ENCODE data around the gene LPIN1.

LPIN1 gene

GRCh38 chr2:11765501-11765900, 19.1 kb downstream of the LPIN1 start:
- DNase-seq, result no peak

GRCh38 chr2:11766016-11766415, 19.6 kb downstream of the LPIN1 start:
- DNase-seq, result no peak

DNA sequence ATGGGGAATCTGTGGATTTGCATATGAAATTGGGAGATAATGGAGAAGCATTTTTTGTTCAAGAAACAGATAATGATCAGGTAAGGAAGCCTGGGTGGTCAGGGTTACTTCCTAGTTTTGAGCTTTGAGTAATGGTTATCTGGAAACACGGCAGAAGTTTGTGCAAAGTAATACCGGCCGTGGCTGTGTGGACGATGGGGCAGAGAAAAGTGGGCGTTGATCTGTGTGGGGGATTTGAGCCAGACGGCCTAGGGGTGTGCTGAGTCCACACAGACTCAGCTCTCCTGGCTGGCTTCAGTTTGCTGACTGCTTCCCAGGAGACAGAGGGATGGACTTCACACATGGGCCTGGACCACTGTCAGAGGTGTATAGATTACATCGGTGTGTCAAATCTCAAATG, 21.3 kb downstream of the LPIN1 start:
- no peak for DNase-seq

- DNase-seq, result no peak
Observed at GRCh38 chr2:11768946-11769345, 22.5 kb downstream of the LPIN1 start.

DNA sequence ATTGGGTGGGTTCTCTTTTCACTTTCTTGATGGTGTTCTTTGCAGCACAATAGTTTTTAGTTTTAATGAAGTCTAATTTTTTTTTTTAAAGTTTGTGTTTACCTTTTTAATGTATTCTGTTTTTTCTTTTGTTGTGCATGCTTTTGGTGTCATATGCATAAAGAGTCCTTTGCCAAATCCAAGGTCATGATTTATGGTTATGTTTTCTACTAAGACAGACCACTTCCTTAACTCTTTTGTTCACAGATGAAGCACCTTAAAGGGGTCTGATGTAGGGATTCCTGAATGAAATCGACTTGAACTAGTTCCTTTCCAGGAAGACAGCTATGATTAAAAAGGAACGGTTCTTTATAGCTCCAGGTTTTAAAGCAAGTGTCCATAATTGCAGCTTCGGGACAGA, 23.1 kb downstream of the LPIN1 start:
- DNase-seq, result no peak

DNA sequence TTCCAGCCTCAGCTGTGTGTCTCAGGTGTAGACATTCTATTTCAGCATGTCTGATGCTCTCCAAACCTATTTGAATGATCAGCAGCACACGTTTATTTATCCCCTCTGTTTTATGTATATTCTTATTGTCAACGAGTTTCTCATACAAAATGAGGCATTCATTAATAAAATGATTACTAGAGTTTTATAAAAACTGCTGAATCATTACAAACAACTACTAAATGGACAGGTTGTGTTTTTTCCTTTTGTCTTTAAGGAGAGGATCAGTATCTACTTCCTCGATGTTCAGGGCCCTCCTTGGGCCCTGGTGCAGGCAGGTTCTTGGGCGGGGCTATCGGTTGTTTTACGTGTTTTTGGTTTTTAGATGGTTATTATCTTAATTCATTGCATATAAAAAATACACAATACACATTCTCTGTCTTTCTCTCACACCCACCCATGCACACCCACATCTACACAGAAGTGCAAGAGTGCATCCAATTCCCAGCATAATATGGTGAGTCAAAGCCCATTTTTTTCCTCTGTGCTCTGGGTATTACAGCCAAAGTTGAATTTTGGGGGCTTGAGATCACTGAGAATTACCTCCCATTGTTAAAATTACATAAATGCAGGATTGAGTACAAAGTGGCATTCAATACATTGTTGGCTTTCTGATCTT, 24.2 kb downstream of the LPIN1 start:
- DNase-seq, result no peak

GRCh38 chr2:11771971-11772615, 25.7 kb downstream of the LPIN1 start:
- DNase-seq, result no peak

DNA sequence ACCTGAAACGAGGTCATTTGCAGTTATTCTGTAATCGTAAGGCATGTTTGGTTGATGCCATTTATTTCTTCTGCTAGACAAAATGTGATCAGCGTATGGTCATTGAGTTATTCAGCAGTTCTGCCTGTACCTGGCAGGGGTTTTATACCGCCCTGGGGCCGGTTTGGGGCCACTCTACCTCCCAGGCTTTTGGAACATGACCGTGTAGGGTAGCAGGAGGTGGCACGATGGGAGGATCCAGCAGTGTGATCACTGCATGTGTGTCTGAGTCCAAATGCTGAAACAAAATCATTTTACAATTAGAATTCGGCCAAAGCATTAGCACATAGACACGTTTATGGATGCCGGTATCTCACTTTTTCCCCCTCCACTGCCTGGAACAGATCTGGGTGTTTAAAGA, 26.7 kb downstream of the LPIN1 start:
- DNase-seq, result no peak

- DNase-seq, result no peak
Observed at GRCh38 chr2:11773747-11774525, 27.5 kb downstream of the LPIN1 start.

GRCh38 chr2:11774600-11774999, 28.2 kb downstream of the LPIN1 start:
- no peak for DNase-seq

DNA sequence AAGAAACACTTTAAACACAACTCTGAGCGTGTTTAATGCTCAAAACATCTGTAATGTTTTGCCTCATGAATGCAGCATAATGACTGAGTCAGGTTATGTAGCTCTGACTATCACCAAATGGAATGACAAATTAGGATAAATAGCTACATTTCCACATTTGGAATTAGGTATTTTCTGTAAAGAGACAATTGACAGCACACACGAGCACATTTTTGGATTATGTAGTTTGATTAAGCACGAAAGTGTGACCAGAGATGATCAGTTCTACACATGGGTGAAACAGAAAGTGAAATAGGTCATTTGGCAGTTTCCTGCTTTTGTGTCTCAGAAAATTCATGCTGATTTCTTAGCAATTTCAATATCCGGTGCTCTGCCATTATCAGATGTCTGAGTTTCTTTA, 29.0 kb downstream of the LPIN1 start:
- DNase-seq, result no peak

DNA sequence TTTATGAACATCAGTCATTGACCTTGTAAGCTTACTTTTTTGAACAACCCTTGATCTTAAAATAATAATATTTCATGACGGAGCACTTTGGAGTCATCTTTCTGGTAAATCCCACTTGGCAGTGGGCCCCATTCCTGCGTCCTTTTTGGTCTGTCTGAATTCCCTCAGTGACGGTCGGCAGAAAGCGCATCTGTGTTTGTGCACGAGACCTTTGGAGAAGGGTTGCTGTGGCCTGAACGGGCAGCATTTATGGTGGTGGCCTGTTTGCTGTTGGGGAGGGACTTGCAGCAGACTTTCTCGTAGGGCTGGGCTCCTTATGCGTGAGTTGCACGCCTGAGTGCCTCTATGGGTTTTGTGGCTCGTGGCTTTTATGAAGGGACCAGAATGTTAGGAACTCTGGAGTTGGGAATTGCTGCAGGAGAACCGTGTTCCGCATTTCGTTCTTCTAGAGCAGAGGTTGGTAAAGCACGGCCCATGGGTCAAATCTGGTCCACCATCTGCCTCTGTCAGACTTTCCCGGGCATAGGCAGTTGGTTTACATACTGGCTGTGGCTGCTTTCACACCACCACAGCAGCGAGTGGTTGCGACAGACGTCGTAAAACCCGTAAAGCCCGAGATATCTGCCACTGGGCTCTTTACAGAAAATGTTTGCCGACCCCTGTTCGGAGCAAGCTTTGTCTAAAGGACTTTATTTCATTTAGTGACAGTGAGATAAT, 30.8 kb downstream of the LPIN1 start:
- DNase-seq, result no peak

DNA sequence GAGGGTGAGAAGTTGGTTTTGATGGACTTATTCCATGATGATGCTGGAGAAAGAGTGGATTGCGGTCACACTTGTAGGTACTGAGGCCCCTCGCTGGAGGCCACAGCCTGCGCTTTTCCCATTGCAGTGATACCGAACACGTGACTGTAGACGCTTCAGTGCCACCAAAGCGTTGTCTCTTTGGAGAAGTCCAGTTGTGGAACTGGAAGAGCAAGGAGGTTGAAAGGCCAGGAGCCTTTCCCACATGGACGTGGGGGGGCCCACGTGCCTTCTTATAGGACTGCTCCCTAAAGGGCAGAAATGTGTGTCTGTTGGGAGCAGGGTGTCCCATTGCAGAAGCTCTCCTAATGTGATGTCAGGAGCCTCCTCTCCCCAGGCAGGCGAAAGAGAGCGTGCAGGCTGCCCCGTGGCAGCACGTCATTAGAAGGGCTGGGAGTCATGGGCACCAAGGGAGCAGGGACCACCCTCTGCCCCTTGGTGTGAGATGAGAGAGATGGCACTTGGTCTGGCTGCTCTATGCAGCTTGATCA, 31.5 kb downstream of the LPIN1 start:
- DNase-seq, result no peak

DNA sequence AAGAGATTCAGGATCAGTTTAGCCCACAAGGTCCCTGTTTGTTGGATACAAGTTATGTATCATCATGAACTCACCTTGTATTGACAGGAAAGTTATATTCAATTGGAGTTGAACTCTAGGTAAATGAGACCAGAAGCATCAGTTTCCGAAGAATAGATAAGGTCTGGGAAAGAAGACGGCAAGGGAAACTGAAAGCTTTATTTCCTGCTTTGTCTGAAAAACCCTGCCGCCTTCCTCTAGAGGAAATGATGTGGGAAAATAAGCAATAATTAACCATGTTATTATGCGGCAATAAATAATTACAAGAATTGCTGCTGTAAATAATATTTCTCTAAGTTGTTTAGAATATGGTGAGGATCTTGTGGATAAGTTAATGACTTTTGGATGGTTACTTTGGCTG, 32.0 kb downstream of the LPIN1 start:
- no peak for DNase-seq

DNA sequence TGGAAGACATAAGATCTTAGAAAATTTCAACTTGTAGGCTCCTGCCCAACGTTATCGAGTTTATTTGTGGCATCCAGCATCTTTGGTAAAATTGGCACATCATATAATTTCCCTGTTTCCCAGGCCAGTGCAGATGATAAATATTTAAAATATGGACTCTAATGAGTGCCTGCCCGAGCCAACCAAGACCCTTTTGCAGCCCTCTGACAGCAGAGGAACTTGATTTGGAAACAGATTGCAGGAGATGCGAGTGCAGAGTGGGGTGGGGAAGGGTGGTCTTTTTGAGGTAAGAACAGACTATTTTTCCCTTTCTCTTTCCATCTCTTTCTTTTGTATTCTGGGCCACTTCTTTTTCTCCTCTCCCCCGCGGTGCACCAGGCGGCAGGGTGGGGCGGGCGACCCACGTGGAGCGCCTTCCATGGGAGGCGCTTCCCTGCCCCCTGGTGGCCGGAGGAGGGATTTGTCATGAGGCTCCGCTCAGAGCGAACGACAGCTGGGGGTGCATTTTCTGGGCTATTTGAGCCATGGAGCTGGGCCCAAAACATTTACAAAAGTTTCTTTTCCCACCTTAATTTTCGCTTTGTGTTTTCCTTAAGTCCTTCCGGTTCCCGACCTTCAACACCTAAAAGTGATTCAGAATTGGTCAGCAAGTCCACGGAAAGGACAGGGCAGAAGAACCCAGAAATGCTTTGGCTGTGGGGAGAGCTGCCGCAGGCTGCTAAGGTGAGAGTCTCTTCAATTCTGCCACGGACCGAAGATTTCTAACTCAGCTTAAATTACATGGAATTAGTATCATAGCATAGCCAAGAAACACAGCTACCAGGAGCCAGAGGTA, 32.7 kb downstream of the LPIN1 start:
- DNase-seq, result peak; percentile 38

GRCh38 chr2:11781602-11782001, 35.2 kb downstream of the LPIN1 start:
- DNase-seq, result no peak

DNA sequence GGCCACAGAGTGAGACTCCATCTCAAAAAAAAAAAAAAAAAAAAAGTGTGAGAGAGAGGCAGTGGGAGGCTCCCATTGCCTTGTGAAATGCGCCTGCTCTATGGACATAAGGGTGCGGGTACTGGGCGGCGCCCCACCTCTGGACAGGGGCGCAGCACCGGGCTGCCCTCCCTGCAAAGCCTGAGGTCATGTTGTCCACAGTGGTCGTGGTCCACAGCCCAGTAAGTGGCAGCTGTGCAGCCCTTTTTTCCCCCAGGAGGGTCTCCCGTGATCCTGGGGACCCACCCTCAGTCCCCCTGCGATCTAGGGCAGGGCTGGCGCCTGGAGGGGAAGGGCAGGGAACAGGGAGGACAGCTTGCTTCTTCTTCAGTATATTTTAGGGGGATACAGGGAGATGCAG, 37.8 kb downstream of the LPIN1 start:
- DNase-seq, result no peak

GRCh38 chr2:11784747-11785610, 38.5 kb downstream of the LPIN1 start:
- DNase-seq, result no peak

GRCh38 chr2:11785611-11785940, 39.1 kb downstream of the LPIN1 start:
- DNase-seq, result no peak

DNA sequence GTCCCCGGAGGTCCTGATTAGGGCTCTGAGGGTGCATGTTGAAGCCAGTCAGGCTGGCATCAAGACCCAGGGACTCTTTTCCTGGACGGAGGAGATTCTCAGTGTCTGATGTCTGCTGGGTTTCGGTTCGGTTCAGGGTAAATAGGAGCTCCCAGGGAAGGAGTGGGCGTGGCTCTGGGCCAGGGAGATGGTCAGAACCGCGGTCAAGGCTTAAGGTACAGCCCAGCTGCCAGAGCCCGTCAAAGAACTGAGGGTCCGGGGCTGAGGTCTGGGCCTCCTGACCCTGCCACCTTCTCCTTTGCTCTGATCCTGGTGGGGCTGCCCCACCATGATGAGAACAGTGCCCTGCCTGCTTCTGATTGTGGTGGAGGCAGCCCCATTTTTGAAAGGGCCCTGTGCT, 39.8 kb downstream of the LPIN1 start:
- no peak for DNase-seq

DNA sequence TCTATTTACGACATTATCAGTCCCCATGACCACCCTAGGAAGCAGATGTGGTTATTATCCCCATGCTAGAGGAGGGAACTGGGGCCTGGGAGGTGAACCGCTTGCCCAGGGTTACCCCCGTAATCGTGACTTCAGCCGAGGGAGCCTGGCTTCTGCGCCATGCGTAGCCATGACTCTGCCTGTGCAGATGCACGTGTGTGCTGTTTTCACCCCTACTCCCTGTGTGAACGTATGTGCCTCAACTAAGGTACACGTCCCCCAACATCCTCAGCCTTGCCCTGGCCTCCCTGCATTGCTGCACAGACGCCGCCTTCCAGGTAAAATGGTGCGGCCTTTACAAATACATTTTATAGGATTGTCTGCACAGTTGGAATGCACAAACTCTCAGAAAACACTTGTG, 40.2 kb downstream of the LPIN1 start:
- no peak for DNase-seq

- no peak for DNase-seq
Observed at GRCh38 chr2:11787991-11788390, 41.6 kb downstream of the LPIN1 start.
